Activated naive CD4-positive, alpha-beta T cell treated with Interleukin-2 at 50 U/mL for 16 hours (primary cell): Measurements from ENCODE around the gene DHCR24.
"Not testable (repeated sequence)": the region's sequence is repeated elsewhere in the genome, so short reads cannot be mapped to it uniquely, and the experiment has no call there.

Experiments
- DNase-seq: peaks from one replicate; pipeline ENCODE4 v3.0.0-alpha.2; 2020

Gene DHCR24

DNA sequence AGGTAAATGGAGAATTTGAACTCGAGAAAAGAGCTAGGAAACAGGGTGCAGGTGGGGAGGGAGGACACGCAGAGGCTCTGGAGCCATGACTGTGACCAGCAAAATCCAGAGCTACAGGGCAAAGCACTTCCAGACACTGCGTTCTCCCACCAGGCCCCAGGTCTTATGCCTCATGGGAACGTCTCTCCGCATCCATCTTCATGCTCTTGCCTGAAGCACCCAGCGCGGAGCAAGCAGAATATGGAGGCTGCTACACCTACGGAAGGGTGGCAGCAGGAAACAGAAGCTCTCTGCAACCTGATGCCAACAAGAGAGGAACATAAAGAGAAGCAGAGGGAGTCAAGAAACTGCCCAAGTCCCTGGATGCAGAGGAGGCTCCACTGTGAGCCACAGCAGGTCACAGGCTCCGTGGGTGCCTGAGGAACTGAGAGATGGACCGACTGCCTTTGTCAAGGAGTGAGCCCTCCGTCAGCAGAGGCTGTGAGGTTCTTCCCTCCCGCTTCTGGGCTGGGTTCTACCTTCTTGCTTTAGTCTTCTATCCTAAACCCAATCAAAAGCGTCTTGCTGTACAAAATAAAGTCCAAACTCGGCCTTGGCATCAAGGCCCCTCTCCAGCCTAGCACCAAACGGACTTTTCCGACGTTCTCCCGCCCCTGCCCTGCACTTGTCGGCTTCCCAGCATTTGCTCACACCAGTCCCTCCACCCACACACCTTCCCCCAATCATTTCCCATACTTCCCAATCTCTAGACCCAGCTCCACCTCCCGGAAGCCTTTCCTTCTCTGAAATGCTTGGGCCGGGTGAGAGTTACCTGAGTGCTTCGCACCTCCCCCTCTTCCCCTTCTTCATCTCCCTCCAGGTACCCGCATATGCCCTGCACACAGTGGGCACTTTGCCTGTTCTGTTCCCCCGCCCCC lies 930 bp downstream of the DHCR24 start:
- no peak for DNase-seq

GRCh38 chr1:54885237-54885679 lies 1.7 kb downstream of the DHCR24 start:
- DNase-seq, result no peak

DNA sequence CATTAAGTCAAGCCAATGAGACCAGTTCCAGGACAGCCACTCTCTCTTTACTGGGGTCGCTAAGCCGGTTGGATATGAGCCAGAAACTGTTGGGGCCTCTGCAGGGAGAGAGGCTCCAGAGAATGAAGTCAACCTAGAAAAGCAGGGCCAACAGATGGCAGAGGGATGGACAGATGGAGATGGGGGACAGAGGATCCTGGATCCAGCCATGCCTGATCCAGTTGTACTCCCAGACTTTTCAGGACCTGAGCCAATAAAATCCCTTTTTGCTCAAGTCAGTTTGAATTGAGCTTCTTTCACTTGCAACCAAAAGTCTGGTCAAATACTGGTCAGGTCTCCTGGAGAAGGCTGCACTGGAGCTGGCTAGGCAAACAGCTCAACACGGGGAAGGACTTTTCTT lies 2.2 kb downstream of the DHCR24 start:
- DNase-seq, result no peak

DNA sequence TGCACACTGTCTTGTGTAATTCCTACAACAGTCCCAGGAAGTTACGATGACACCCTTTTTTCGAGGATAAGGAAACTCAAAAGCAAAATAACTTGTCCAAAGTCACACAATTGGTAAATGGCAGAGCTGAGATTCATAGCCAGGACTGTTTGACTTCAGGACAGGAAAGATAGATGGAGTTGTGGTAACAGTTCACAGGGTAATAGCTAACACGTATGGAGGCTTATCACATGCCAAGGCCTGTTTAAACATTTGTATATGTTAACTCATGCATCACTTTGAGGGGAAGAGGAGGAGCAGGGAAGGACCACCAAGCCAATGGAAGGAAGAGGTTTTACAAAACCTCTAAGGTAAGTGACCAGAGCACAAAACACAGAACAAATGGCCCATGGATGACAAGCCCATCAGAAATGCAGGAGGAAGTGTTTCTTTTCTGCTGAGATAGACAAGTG lies 2.8 kb downstream of the DHCR24 start:
- no peak for DNase-seq

GRCh38 chr1:54883349-54884102 lies 3.5 kb downstream of the DHCR24 start:
- no peak for DNase-seq

DNA sequence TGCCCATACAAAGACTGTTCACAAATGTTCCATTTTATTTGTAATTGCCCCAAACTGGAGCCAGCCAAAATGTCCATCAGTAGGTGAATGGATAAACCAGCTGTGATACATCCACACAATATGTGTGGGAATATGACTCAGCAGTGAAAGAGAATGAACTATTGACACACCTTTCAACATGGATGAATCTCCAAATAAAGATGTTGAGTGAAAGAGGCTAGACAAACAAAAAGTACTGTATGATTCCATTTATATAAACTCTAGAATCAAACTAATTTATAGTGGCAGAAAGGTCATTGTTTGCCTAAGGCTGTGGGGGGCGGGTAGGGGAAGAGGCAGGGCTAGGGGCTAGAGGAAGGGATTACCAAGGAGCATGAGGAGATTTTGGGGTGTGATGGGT lies 4.5 kb downstream of the DHCR24 start:
- no peak for DNase-seq

DNA sequence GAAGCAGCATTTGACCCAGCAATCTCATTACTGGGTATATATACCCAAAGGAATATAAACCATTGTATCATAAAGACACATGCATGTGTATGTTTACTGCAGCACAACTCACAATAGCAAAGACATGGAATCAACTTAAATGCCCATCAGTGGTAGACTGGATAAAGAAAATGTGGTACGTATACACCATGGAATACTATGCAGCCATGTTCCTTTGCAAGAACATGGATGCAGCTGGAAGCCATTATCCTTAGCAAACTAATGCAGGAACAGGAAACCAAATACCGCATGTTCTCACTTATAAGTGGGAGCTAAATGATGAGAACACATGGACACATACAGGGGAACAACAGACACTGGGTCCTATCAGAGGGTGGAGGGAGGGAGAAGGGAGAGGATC lies 5.4 kb downstream of the DHCR24 start:
- DNase-seq, result not testable (repeated sequence)

DNA sequence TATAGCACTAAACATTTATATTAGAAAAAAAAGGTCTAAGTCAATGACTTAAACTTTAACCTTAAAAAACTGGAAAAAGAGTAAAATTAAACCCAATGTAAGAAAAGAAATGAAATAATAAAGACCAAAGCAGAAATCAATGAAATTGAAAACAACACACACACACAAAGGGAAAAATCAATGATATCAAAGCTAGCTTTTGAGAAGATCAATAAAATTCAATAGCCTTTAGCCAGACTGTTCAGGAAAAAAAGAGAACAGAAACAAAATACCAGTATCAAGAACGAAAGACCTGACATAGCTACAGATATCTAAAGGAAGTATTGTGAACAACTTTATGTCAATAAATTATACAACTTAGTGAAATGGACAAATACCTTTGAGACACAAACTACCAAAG lies 7.1 kb downstream of the DHCR24 start:
- no peak for DNase-seq

DNA sequence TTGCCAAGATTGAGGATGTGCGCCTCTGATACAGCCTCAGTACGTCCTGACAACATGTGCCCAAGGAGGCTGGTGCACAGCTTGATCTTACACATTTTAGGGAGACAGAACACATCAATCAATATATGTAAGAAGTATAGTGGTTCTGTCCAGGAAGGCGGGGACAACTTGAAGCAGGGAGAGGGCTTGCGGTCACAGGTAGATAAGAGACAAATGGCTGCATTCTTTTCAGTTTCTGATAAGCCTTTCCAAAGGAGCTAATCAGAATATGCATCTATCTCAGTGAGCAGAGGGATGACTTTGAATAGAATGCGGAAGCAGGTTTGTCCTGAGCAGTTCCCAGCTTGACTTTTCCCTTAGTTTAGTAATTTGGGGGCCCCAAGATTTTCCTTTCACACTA lies 10.2 kb downstream of the DHCR24 start:
- no peak for DNase-seq

GRCh38 chr1:54875000-54875399 lies 12.0 kb downstream of the DHCR24 start:
- DNase-seq, result no peak

DNA sequence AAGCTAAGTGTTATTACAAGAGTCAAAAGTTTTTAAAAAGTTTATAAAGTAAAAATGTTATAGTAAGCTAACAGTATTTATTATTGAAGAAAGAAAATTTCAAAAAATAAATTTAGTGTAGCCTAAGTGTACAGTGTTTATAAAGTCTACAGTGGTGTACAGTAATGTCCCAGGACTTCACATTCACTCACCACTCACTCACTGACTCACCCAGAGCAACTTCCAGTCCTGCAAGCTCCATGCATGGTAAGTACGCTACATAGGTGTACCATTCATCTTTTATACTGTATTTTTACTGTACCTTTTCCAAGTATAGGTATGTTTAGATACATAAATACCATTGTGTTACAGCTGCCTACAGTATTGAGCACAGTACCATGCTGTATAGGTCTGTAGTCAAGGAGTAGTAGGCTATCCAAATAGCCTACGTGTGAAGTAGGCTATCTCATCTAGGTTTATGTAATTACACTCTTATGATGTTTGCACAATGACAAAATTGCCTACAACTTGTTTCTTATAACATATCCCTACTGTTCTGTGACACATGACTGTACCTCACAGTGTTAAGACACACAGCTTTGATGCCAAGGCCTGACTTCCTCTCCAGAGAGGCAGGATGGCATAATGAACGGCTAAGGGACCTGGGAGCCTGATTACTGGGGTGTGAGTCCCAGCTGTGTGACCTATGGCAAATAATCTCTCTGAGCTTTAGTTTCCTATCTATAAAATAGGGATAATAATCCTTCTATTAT lies 12.7 kb downstream of the DHCR24 start:
- DNase-seq, result no peak

- no peak for DNase-seq
Measured at GRCh38 chr1:54872036-54872331, 15.0 kb downstream of the DHCR24 start.

- DNase-seq, result no peak
Measured at GRCh38 chr1:54871275-54872035, 15.5 kb downstream of the DHCR24 start.

GRCh38 chr1:54870869-54871268 lies 16.1 kb downstream of the DHCR24 start:
- no peak for DNase-seq

DNA sequence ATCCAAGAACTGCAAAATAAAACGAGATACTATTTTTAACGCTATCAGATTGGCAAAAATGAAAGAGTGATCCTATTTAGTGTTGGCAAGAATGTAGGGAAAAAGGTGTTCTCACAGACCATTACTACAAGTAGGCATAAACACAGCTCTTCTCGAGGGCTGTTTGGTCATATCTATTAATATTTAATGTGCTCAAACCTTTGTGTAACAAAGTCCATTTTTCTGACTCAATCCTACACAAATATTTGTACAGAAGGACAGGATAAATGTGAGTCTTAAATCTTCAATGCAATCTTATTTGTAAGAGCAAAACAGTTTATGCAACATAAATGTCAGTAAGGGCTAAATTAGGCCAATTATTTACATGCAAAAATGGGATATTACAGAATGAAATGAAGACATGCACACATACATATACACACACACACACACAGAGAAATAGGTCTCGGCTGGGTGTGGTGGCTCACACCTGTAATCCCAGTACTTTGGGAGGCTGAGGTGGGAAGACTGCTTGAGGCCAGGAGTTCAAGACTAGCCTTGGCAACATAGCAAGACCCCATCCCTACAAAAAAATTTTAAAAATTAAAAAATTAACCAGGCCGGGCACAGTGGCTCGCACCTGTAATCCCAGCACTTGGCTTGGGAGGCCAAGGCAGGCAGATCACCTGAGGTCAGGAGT lies 17.7 kb downstream of the DHCR24 start:
- DNase-seq, result no peak

GRCh38 chr1:54867717-54868057 lies 19.3 kb downstream of the DHCR24 start:
- DNase-seq, result no peak

GRCh38 chr1:54866801-54867716 lies 19.9 kb downstream of the DHCR24 start:
- no peak for DNase-seq

DNA sequence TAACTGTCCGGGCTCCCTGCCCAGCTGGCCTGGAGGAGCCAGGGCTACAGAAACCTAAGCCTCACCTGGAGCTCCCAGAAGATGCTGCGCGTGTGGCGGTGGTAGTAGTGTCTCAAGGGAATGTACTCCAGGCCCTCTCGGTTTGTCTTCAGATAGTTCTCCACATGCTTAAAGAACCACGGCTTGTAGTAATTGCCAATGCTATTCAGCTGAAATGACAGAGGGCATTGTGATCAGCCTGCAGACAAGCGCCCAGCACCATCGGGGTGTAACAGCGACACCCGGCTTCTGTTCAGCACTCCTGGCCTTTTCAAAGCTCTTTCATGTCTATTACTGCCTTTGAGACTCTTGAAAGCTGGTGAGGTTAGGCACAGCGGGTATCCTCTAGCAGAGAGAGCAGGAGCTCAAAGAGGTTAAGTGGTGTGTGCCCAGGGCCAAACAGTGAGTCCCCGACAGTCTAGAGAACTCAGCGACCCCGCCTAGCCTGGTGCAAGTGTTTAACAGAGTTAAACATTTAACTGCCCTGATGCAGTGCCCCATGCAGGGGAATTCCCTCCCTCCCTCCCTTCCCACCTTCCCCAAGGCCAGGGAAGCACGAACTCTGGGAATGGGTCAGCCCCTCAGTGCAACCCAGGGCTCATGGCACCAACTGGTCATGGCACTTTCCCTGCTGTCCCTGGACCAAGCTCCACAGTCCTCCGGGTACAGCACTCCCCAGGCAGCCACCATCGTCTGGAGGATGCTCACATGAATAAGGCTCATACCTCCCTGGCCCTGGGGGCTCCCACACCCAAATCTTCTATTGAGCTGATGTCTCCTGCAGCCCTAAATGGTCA lies 21.5 kb downstream of the DHCR24 start:
- no peak for DNase-seq

GRCh38 chr1:54864460-54865208 lies 22.4 kb downstream of the DHCR24 start:
- DNase-seq, result no peak
